Astrocyte (in vitro differentiated cells and primary cell): Measurements from ENCODE around the gene GRB7.

ENCODE experiments used
- EZH2 ChIP-seq: IDR thresholded peaks from 2 replicates; pipeline ENCODE4 v1.6.1; 2012; ENCODE audit warnings: mild to moderate bottlenecking, low read length, inconsistent platforms; ENCODE audit not compliant: insufficient read depth
- TF ChIP-seq, protein P1 (sequence below): IDR thresholded peaks from 2 replicates; pipeline ENCODE4 v1.5.1; 2011; ENCODE audit warnings: low read depth, mild to moderate bottlenecking, inconsistent platforms, low read length, moderate library complexity; ENCODE audit not compliant: insufficient read depth

DNA sequence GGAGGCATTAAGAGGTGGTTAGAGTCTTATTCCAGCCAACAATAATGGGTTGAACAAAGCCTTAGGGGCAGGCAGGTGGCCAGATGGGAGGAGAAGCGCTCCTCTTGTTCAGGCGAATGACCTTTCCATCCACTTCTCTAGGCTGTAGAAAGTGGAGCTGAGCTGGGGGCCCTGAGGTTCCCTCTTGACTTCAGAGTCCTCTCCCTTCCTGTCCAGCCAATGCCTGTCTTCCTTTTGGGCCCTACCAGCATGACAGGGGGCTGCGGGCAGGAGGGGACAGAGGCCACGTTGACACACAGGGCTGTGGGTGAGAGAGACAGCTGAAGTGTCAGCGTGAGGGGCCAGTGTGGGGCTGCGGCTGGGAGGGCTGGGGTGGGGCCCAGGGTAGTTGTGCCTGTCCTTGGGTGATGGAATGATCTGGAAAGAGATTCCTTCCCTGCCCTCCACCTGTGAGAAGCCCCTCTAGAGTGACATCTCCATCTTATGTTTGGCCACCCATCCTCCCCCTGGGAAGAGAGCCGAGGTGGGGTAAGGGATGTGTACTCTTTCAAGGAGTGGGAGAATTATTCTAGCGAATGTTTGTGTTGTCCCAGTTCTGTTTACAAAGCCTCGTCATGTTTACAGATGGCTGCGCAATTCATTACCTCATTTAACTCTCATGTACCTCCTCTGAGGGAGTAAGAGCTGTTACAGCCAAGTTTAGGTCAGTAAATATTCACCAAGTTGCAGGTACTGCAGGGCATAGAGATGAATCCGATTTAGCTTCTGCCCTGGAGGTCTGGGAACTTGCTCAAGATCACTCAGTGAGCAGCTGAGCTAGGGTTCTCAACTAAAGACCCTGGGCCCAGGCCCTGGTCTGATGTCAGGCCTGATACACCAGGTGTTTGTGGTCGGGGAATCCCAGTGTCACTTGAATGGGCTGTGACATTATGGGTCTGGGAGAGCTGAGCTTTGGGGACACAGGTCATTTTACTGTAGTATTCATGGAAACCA, 34.5 kb upstream of the GRB7 start:
- TF ChIP-seq, protein P1, sequence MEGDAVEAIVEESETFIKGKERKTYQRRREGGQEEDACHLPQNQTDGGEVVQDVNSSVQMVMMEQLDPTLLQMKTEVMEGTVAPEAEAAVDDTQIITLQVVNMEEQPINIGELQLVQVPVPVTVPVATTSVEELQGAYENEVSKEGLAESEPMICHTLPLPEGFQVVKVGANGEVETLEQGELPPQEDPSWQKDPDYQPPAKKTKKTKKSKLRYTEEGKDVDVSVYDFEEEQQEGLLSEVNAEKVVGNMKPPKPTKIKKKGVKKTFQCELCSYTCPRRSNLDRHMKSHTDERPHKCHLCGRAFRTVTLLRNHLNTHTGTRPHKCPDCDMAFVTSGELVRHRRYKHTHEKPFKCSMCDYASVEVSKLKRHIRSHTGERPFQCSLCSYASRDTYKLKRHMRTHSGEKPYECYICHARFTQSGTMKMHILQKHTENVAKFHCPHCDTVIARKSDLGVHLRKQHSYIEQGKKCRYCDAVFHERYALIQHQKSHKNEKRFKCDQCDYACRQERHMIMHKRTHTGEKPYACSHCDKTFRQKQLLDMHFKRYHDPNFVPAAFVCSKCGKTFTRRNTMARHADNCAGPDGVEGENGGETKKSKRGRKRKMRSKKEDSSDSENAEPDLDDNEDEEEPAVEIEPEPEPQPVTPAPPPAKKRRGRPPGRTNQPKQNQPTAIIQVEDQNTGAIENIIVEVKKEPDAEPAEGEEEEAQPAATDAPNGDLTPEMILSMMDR: no peak
- no peak for TF ChIP-seq EZH2
